A549 (cell line): ENCODE results near the gene GALNTL6.

Source experiments
- CTCF ChIP-seq: fragments of >200 bp; sonication (Bioruptor Twin); formaldehyde crosslinking; IDR thresholded peaks from 3 replicates; pipeline ENCODE4 v1.5.1; 2016
- EP300 ChIP-seq, 2 experiments: fragments of >200 bp; sonication (Bioruptor Twin); formaldehyde crosslinking; IDR thresholded peaks; 2 replicates in 1 of 2; 3 replicates in 1 of 2; pipeline ENCODE4 v1.6.1; 2016 to 2017
- HDAC2 ChIP-seq: fragments of 200-600 bp; sonication (generic); IDR thresholded peaks from 2 replicates; pipeline ENCODE4 v1.6.1; 2016
- MAZ ChIP-seq: fragments of 150-350 bp; IDR thresholded peaks from 2 replicates; pipeline ENCODE4 v1.6.1; 2014; ENCODE audit warnings: antibody characterized with exemption, low read depth, low read length, borderline replicate concordance
- NR3C1 ChIP-seq: fragments of >200 bp; sonication (Bioruptor Twin); formaldehyde crosslinking; IDR thresholded peaks from 3 replicates; pipeline ENCODE4 v1.6.1; 2017
- POLR2A ChIP-seq: IDR thresholded peaks from 2 replicates; pipeline ENCODE4 v1.6.1; 2012; ENCODE audit warnings: mild to moderate bottlenecking, low read length
- SMC3 ChIP-seq: fragments of >200 bp; sonication (Bioruptor Twin); formaldehyde crosslinking; IDR thresholded peaks from 3 replicates; pipeline ENCODE4 v1.6.1; 2018; ENCODE audit warnings: inconsistent platforms

- TF ChIP-seq CTCF: no peak
- no peak for TF ChIP-seq POLR2A
- no peak for TF ChIP-seq EP300 (IDR thresholded peaks at IDR 0.05)
- no peak for TF ChIP-seq NR3C1
- no peak for TF ChIP-seq HDAC2
- TF ChIP-seq MAZ: no peak
- TF ChIP-seq SMC3: no peak
Observed at GRCh38 chr4:172654457-172654856, 841.3 kb downstream of the GALNTL6 start.
